WERI-Rb-1 (cell line): ENCODE measurements around the gene PTPN13.
A peak's percentile ranks its signal among the peaks of the same experiment; 100 is the strongest.

Experiments
- DNase-seq: peaks from one replicate; pipeline ENCODE4 v3.0.0-alpha.2; 2020
- H3K27ac ChIP-seq: fragments of 250-450 bp; sonication (Bioruptor Pico); 2 replicates; pipeline ENCODE4 v1.5.1; 2020; ENCODE audit warnings: mild to moderate bottlenecking, moderate library complexity
- H3K27me3 ChIP-seq: fragments of 250-450 bp; sonication (Bioruptor Pico); 2 replicates; pipeline ENCODE4 v1.5.1; 2021; ENCODE audit warnings: mild to moderate bottlenecking, low read depth, moderate library complexity; ENCODE audit not compliant: insufficient read depth, severe bottlenecking
- H3K36me3 ChIP-seq: fragments of 250-450 bp; sonication (Bioruptor Pico); 2 replicates; pipeline ENCODE4 v1.5.1; 2020; ENCODE audit warnings: mild to moderate bottlenecking, moderate library complexity
- H3K4me3 ChIP-seq: 2 replicates; pipeline ENCODE4 v1.5.1; 2011; ENCODE audit warnings: low read depth, mild to moderate bottlenecking, control low read depth, low read length
- H3K9me3 ChIP-seq: fragments of 250-450 bp; sonication (Bioruptor Pico); 2 replicates; pipeline ENCODE4 v1.5.1; 2021; ENCODE audit warnings: mild to moderate bottlenecking, moderate library complexity; ENCODE audit not compliant: severe bottlenecking
- CTCF ChIP-seq: IDR thresholded peaks from 2 replicates; pipeline ENCODE4 v1.5.1; 2011; ENCODE audit warnings: low read depth, mild to moderate bottlenecking, control low read depth, inconsistent platforms, low read length

PTPN13 gene

GRCh38 chr4:86788826-86789225 lies 194.7 kb downstream of the PTPN13 start:
- Histone ChIP-seq H3K9me3 (peaks cover 2% of the 10 kb centered on the region), H3K36me3 (peaks cover 48% of the 10 kb centered on the region), H3K27me3 (no peaks in the 10 kb centered on the region), H3K27ac (no peak overlapping the region), H3K4me3 (no peak overlapping the region)
- DNase-seq, result no peak
- no peak for TF ChIP-seq CTCF

- TF ChIP-seq CTCF, result 0 out of 2 replicates have a peak, but pooled peaks have one; percentile 8
- peak; percentile 7 for DNase-seq
Measured at GRCh38 chr4:86791126-86791525, 197.0 kb downstream of the PTPN13 start.

GRCh38 chr4:86809809-86810208 lies 215.7 kb downstream of the PTPN13 start:
- Histone ChIP-seq H3K27ac (no peak overlapping the region), H3K27me3 (no peaks in the 10 kb centered on the region), H3K9me3 (no peaks in the 10 kb centered on the region), H3K36me3 (peaks cover 74% of the 10 kb centered on the region), H3K4me3 (no peak overlapping the region)
- no peak for TF ChIP-seq CTCF
- no peak for DNase-seq

More at GRCh38 chr4:86791126-86791525, 197.0 kb downstream of the PTPN13 start:
- Histone ChIP-seq H3K4me3 (no peak overlapping the region), H3K9me3 (peaks cover 2% of the 10 kb centered on the region), H3K27ac (no peak overlapping the region), H3K36me3 (peaks cover 43% of the 10 kb centered on the region), H3K27me3 (no peaks in the 10 kb centered on the region)

- no peaks in the 10 kb centered on the region for H3K27me3 ChIP-seq
- no peak for TF ChIP-seq CTCF
- peaks cover 75% of the 10 kb centered on the region for H3K36me3 ChIP-seq
- H3K4me3 ChIP-seq, result no peak overlapping the region
- no peak for DNase-seq
- no peak overlapping the region for H3K27ac ChIP-seq
- H3K9me3 ChIP-seq, result no peaks in the 10 kb centered on the region
Measured at GRCh38 chr4:86810847-86811246, 216.7 kb downstream of the PTPN13 start.

- H3K9me3 ChIP-seq, result no peaks in the 10 kb centered on the region
- no peak overlapping the region for H3K27ac ChIP-seq
- H3K36me3 ChIP-seq, result peaks cover 45% of the 10 kb centered on the region
- no peaks in the 10 kb centered on the region for H3K27me3 ChIP-seq
- no peak for TF ChIP-seq CTCF
- no peak overlapping the region for H3K4me3 ChIP-seq
- no peak for DNase-seq
Measured at GRCh38 chr4:86815653-86816052, 221.5 kb downstream of the PTPN13 start.
